Hematopoietic multipotent progenitor cell treated with erythropoietin and hydrocortisone succinate and interleukin-3 and kit ligand, for 6 days (in vitro differentiated cells): Measurements from ENCODE around the gene GRIFIN.

Experiments used
- DNase-seq: peaks from one replicate; pipeline ENCODE4 v3.0.0-alpha.2; 2015

Gene GRIFIN

DNA sequence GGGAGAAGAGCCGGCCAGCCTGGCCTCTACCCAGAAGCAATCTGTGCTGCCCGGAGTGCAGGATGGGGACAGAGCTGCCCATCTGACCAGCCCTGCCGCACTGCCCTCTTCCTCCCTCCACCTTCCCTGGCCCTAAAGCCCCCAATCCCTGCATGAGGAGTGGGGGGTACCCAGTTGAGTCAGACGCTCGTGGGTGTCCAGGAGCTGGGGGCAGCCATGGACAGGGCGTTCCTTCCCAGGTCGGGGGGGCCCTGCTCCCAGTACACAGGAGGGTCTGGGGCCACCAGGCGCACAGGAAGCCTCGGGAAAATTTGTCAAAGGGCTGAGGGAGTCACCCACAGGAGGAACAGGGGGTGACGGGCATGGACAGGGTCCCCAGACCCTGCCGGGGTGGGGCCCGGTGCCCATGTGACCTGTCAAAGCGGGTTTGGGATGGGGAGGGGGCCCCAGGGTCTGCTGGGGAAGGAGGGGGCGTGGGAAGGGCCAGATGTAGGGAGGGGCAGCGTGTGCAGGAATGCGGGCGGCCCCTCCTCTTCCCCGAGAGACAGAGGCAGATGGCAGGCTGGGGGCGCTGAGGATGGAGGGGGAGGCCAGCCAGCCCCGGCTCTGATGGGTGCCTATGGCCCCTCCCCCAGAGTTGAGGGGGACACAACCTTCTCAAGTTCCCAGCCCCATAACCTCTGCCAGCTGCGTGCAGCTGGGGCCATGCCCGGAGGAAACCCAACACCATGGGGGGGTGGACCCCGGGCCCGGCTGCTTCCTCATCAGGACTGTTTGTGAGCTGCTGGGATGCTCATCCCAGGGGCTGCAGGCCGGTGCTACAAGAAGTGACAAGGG, 21.5 kb upstream of the GRIFIN start:
- DNase-seq: no peak

DNA sequence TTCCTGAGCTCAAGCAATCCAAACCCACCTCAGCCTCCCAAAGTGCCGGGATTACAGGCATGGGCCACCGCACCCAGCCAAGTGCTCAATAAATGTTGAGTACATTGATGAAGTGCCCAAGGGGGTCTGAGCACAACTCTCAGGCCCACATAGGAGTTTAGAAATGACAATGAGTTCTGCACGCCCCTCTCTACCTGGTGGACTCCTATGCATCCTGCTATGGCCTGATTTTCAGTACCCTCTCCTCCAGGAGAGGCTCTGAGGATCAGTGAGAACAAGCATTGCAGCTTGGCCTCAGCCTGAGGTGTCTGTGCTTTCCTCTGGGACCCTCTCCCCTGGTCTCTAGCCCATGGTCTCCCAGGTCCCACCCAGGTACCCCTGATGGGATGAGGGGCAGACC, 20.9 kb upstream of the GRIFIN start:
- DNase-seq: no peak

DNA sequence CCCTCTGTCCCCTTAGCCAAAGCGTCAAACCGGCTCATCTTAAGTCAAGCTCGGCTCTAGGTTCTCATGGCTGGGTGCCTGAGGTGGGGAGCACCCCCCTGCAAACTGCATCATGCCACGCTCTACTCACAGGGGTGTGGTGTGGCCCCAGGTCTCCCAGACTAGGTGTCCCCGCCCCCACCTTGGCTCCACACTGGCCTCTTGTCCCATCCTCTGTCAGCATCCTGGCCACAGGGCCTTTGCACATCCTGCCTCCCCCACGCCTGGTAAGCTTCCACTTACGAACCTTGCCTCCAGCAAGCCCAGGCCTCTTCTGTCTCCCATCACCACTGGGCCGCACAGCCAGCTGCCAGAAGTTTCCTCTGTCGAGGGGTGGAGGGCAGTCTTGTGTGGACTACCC, 20.2 kb upstream of the GRIFIN start:
- no peak for DNase-seq

- no peak for DNase-seq
Observed at GRCh38 chr7:2495418-2496299, 19.5 kb upstream of the GRIFIN start.

DNA sequence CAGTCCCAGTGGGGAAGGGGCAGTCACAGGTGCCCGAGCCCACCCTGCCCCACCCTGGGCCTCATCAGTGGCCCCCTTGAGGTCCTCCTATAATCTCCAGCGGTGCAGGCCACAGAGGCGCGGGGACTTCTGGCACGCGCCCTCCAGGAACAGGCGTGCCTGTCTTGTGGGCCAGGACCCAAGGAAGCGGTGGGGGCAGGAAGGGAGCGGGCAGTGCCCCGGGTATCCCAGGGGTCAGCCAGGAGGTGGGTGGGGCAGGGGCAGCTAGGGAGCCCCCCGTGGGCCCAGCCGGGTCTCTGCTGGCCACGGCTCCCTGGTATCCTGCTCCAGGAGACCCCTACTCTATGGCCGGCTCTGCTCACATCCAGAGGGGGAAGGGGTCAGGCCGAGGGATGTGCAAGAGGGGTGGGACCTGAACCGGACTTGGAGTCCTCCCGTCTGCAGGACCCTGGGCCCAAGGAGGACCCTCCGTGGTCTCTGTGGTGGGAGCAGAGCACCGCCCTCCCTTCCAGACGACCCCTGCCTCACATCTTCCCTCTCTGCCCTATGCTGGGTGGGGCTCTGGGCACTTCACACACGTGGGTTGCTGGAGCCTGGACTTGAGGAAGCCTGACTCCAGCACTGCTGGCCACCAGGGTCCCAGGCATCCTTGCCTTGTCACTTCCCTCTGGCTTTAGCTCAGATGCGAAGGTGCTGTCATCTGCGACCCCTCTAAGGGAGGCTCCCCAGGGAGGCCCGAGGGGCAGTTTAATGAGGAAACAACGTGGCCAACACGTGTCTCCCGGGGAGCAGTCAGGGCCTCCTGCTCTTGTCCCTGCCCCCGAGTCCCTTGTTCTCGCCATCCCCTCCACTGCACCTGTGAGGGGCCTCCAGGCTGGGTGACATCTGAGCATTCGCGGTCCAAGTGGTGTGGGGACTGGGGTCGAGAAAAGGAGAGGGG, 18.3 kb upstream of the GRIFIN start:
- DNase-seq: no peak

DNA sequence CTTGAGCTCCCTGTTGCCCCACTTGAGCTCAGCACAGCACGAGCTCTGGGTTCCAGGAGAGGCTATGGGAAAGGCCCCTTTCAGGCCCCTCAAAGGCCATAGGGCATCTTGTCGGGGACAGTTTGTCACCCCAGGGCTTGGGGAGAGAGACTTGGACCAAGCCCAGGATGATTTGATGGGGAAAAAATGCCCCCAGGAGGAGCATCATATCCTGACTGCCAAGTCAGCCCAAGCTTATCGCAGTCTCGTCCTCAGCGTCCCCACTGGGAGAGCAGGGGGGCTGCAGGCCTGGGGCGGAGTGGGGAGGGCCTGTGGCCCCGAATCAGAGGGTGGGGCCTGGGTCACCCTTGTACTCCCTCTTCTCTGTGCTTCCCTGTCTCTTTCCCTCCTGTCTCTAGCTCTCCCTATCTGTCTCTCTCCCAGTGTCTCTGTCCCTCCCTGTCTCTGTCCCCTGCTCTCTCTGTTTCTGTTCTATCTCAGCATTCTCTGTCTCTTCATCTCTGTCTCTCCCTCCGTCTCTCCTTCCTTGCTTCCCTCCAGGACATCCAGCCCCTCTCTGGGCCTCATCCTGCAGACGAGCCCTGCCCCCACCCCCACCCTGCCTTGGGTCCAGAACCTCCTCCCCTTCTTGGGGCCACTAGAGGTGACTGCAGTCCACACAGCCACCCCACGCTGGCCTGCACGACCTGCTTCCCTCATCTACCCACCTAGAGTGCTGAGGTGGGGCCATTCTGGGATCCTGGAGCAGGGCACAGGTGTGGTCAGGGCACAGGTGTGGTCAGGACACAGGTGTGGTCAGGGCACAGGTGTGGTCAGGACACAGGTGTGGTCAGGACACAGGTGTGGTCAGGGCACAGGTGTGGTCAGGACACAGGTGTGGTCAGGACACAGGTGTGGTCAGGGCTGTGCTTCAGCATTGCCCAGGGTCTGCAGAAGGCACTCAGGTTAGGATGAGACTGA, 17.3 kb upstream of the GRIFIN start:
- no peak for DNase-seq

DNA sequence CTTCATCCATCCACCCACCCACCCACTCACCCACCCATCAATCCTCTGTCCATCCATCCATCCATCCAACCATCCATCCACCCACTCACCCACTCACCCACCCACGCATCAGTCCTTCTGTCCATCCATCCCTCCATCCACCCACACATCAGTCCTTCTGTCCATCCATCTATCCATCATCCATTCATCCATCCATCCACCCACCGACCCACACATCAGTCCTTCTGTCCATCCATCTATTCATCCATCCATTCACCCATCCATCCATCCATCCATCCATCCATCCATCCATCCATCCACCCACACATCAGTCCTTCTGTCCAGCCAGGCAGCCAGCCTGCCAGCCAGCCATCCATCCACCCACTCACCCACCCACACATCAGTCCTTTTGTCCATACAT, 15.8 kb upstream of the GRIFIN start:
- no peak for DNase-seq

DNA sequence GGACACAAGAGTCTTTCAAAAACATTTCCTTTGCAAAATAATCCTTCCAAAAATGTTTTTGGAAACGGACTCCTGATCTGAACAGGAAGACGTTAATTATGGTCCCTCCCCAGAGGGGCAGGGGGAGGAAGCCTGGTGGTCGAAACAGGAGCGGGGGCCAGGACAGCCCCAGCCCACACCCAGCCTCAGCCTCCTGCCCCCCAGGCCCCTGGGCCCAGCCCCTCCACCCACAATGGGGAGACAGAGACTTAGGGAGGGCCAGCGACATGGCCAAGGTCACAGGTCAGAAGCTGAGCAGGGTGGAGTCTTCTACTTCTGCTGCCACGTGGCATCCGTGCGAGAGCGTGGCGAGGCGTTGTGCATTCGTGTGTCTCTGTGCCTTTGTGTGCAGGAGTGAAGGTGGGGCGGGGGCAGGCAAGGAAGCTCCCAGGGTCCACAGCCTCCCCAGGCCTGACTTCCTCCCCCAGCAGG, 14.0 kb upstream of the GRIFIN start:
- no peak for DNase-seq

DNA sequence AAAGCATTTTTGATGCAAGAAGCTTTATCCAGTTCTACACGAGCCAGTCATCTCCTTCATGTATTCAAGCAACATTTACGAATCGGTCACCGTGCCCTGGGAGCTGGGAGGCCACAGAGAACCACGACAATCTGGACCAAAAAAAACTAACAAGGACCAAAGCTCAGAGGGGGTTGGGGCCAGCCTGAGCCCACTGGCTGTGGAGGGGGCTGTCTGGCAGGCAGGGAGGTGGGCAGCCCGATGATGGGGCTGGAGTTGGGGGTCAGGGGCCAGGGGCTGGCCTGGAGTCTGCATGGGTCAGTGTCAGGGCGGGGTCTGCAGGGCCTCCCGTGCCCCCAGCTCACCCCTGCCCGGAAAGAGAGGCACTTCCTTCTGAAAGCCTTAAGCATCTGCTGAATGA, 12.5 kb upstream of the GRIFIN start:
- DNase-seq: no peak

GRCh38 chr7:2488272-2488645, 12.1 kb upstream of the GRIFIN start:
- DNase-seq: no peak

DNA sequence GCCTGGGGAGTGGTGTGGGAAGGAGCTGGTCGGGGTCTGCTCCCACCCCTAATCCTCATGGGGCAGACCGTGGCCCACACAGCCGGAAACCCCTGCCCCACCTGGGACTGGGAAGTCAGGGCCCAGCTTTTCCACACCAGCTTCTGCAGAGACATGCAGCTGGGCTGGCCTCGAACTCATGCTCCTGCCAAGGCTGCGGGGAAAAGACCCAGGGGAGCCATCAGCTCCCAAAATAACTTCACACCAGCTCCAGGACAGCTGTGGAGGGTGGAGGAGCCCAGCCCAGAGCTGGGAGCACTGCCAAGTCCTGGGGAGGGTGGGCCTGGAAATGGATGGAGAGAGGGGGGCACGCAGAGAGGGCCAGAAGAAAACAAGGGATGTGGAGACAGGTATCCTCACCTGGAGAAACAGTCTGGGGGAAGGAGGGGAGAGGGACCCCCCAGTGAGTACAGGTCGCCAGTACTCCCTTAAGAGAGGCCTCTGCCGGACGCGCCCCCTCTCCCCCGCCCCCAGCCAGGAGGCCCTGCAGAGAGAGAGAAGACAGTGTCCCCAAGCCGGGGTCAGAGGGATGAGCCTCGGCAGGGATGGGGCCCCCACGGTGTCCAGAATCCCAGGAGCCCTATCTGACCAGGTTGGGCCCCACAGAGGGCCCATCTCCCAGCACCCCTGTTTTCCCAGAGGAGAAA, 11.5 kb upstream of the GRIFIN start:
- no peak for DNase-seq

GRCh38 chr7:2484868-2485267, 8.7 kb upstream of the GRIFIN start:
- DNase-seq: no peak

- DNase-seq: no peak
Observed at GRCh38 chr7:2483494-2483893, 7.3 kb upstream of the GRIFIN start.

- no peak for DNase-seq
Observed at GRCh38 chr7:2482725-2483451, 6.7 kb upstream of the GRIFIN start.

DNA sequence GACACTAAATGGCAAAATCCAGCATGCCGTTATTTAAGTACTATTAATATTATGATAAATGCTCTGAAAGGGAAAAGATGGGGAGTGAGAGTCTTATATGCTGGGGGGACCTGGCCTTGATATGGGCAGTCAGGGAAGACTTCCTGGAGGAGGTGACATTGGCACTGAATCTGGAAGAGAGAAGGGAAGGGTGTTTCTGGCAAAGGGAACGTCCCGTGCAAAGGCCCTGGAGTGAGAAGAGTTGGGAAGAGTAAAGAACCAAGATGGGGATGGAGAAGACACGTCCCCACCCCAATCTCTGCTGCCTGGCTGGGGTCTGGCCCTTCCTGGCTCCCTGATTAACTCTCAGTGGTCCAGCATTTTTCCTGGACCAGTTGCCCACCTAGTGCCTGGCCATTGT, 5.0 kb upstream of the GRIFIN start:
- no peak for DNase-seq

GRCh38 chr7:2480070-2480408, 3.8 kb upstream of the GRIFIN start:
- DNase-seq: no peak

DNA sequence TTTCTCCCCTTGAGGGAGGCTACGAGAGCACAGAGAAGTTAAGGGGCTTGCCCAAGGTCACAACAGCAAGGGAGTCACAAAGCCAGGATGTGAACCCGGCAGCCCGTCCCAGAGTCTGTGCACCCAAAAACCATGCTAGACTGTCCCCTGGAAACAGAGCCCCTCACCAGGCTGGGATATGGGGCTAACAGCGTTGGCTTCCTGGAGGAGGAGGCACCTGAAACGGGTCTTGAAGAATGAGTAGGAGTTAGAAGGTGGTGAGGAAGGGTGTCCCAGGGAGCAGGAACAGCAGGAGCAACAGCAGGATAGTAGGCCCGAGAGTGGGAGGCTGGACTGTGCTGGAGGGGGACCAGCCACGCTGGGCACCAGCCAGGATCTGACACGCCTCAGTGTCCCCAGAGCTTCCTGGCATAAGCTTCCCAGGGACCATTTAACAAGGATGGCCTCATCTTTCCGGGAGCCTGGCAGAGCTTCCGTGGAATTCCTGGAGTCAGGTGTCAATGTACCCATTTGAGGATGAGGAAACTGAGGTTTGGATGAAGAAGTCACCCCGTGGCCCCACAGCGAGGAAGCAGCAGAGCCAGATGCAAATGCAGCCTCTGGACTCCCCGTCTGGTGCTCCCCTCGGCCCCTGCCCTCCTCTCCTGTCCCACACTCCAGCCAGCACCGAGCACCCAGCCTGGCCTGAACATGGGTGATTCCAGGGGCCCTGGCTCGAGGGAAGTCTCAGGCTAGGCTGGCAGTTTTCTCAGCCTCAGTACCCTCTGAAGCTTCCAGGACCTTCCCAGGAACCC, 3.3 kb upstream of the GRIFIN start:
- DNase-seq: no peak

GRCh38 chr7:2478800-2479199, 2.6 kb upstream of the GRIFIN start:
- no peak for DNase-seq

GRCh38 chr7:2478399-2478785, 2.2 kb upstream of the GRIFIN start:
- peak; percentile 54 for DNase-seq
